Prostate gland (tissue), 2 donors: ENCODE measurements around the gene RAD51B. TPM values are rescaled to one million over a fixed set of nuclear protein-coding genes. Genes with fewer than 3 reads are reported as not detected.

ENCODE experiments used
- DNase-seq: peaks from one replicate; pipeline ENCODE4 v3.0.0-alpha.2; 2019; ENCODE audit warnings: low spot score
- H3K27ac ChIP-seq, 2 donors: fragments of 200-600 bp; sonication (generic); 2 replicates each; pipeline ENCODE4 v1.5.1; 2017 to 2019
- H3K27me3 ChIP-seq: fragments of 200-600 bp; sonication (generic); replicated peaks from 2 replicates; pipeline ENCODE4 v1.5.1; 2019; ENCODE audit not compliant: insufficient read depth
- H3K36me3 ChIP-seq, 2 donors: fragments of 200-600 bp; sonication (generic); 1 replicate in 1 of 2; 2 replicates in 1 of 2; pipeline versions ENCODE4 v1.5.1 to v1.8.1; 2017 to 2019
- H3K4me1 ChIP-seq: fragments of 200-600 bp; sonication (generic); replicated peaks from 2 replicates; pipeline ENCODE4 v1.5.1; 2019
- H3K4me3 ChIP-seq, 2 donors: fragments of 200-600 bp; sonication (generic); 2 replicates each; pipeline ENCODE4 v1.5.1; 2017 to 2019
- H3K9me3 ChIP-seq: fragments of 200-600 bp; sonication (generic); 2 replicates; pipeline ENCODE4 v1.5.1; 2017
- CTCF ChIP-seq, 4 experiments: fragments of 200-600 bp in 2 of 4; fragments of 450-650 bp in 2 of 4; sonication (generic) in 2 of 4; IDR thresholded peaks; 1 replicate in 3 of 4; 2 replicates in 1 of 4; pipeline ENCODE4 v1.5.1; 2016 to 2019; ENCODE audit warnings: antibody characterized with exemption in 4 of 4, mild to moderate bottlenecking in 2 of 4, moderate library complexity in 2 of 4
- POLR2A ChIP-seq: fragments of 450-650 bp; IDR thresholded peaks from one replicate; pipeline ENCODE4 v1.6.1; 2016; ENCODE audit warnings: antibody characterized with exemption, mild to moderate bottlenecking
- POLR2AphosphoS5 ChIP-seq: sonication (generic); formaldehyde crosslinking; IDR thresholded peaks from one replicate; pipeline ENCODE4 v1.6.1; 2017; ENCODE audit warnings: antibody characterized with exemption
- WGBS: methylation state at CpG from one replicate; pipeline ENCODE4 v1.1.5; 2018; 5-methylcytosine and 5-hydroxymethylcytosine counted together
- intact Hi-C: fragments of 100-400 bp; cut with DNase I; formaldehyde crosslinking; loops from one replicate; pipeline ENCODE4 v1.14.2; 2022
- total RNA-seq, 2 donors: library from RNA; depleted of rRNA; stranded (reverse); fragments of >200 nt; gene quantifications; one replicate each; pipeline ENCODE4 v1.1.0, GENCODE V29; 2016

Gene RAD51B
- total RNA-seq, 2 donors from 2014 or later = 14.9 to 35.8 TPM

GRCh38 chr14:68539241-68539737 is 719.7 kb downstream of the RAD51B start:
- 82% methylated on average over 6 of the region's 6 CpGs for WGBS
- Histone ChIP-seq H3K4me3 (no peak overlapping the region), H3K27ac (peak overlapping the region in 1 of 2 donors; percentile 22), H3K36me3 (no peaks in the 10 kb centered on the region), H3K27me3 (no peaks in the 10 kb centered on the region), H3K4me1 (no peaks in the 10 kb centered on the region), H3K9me3 (no peaks in the 10 kb centered on the region)
- intact Hi-C loops = no loop called here
- TF ChIP-seq CTCF (IDR thresholded peaks at IDR 0.05) = no peak
- TF ChIP-seq POLR2A = no peak
- TF ChIP-seq POLR2AphosphoS5 = no peak
- no peak for DNase-seq

- Histone ChIP-seq H3K9me3 (no peaks in the 10 kb centered on the region), H3K36me3 (no peaks in the 10 kb centered on the region), H3K4me3 (no peak overlapping the region), H3K27ac (peak overlapping the region in 1 of 2 donors; percentile 22), H3K27me3 (no peaks in the 10 kb centered on the region), H3K4me1 (peaks cover 4% of the 10 kb centered on the region)
- intact Hi-C loops = no loop called here
- TF ChIP-seq POLR2A (no peak), CTCF (IDR thresholded peaks at IDR 0.05) (no peak), POLR2AphosphoS5 (no peak)
- 66% methylated on average over 3 of the region's 3 CpGs for WGBS
- no peak for DNase-seq
Measured at GRCh38 chr14:68539789-68540188, 720.2 kb downstream of the RAD51B start.

GRCh38 chr14:68541178-68541896 is 721.8 kb downstream of the RAD51B start:
- no peaks in the 10 kb centered on the region for H3K36me3 ChIP-seq
- no peaks in the 10 kb centered on the region for H3K9me3 ChIP-seq
- peaks cover 5% of the 10 kb centered on the region for H3K4me1 ChIP-seq
- no peaks in the 10 kb centered on the region for H3K27me3 ChIP-seq
- H3K4me3 ChIP-seq = no peak overlapping the region
- TF ChIP-seq POLR2AphosphoS5 (no peak), CTCF (IDR thresholded peaks at IDR 0.05) (no peak), POLR2A (no peak)
- peak overlapping the region; percentile 43 to 45 for H3K27ac ChIP-seq
- DNase-seq = no peak
- WGBS = 79% methylated on average over 4 of the region's 4 CpGs
- intact Hi-C loops = no loop called here

DNA sequence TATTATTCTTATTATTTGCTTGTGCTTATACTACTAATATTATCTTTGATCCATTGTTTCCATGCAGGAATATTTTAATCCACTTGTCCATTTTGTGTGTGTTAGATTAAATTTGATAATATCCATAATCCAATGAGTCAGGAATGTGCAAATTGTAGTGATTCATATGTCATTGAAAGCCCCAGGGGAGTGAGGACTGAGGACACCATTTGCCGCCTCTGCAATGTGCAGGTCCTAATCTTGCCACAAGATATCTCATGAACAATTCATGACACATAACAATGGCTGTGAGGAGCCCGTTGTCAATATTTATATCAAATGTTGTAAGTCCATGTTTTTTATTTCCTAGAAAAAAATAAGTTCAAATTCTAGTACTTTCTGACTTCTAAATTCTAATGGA is 722.8 kb downstream of the RAD51B start:
- no peak overlapping the region for H3K4me3 ChIP-seq
- whole genome bisulfite sequencing = 94% methylated on average over 2 of the region's 2 CpGs
- no peaks in the 10 kb centered on the region for H3K36me3 ChIP-seq
- no peaks in the 10 kb centered on the region for H3K27me3 ChIP-seq
- intact Hi-C loops = no loop called here
- peak overlapping the region in 1 of 2 donors; percentile 13 for H3K27ac ChIP-seq
- no peak for TF ChIP-seq CTCF (IDR thresholded peaks at IDR 0.05)
- no peak for TF ChIP-seq POLR2A
- TF ChIP-seq POLR2AphosphoS5 = no peak
- no peaks in the 10 kb centered on the region for H3K9me3 ChIP-seq
- no peak for DNase-seq
- H3K4me1 ChIP-seq = peaks cover 9% of the 10 kb centered on the region

GRCh38 chr14:68543516-68543915 is 723.9 kb downstream of the RAD51B start:
- Histone ChIP-seq H3K9me3 (no peaks in the 10 kb centered on the region), H3K27me3 (no peaks in the 10 kb centered on the region), H3K4me3 (no peak overlapping the region), H3K4me1 (peaks cover 18% of the 10 kb centered on the region), H3K36me3 (no peaks in the 10 kb centered on the region), H3K27ac (peak overlapping the region; percentile 64 to 81)
- TF ChIP-seq CTCF (IDR thresholded peaks at IDR 0.05) (no peak), POLR2AphosphoS5 (no peak), POLR2A (no peak)
- WGBS = 65% methylated on average over 3 of the region's 3 CpGs
- no peak for DNase-seq
- intact Hi-C loops = no loop called here
